Fibroblast of the aortic adventitia (primary cell): ENCODE measurements around the gene MARCHF2. TPM values are rescaled to one million over a fixed set of nuclear protein-coding genes. Genes with fewer than 3 reads are reported as not detected.

Source experiments
- DNase-seq: peaks from one replicate; pipeline ENCODE4 v3.0.0-alpha.2; 2010; ENCODE audit warnings: low read depth
- H3K4me3 ChIP-seq: 2 replicates; pipeline ENCODE4 v1.5.1; 2011; ENCODE audit warnings: low read depth, mild to moderate bottlenecking, control low read depth, low read length, moderate library complexity
- total RNA-seq: library from RNA; depleted of rRNA; stranded (reverse); fragments of >200 nt; gene quantifications from 2 replicates; pipeline ENCODE4 v1.2.3, GENCODE V29; 2012; ENCODE audit warnings: low replicate concordance
- TF ChIP-seq, protein P1 (sequence below): IDR thresholded peaks from 2 replicates; pipeline ENCODE4 v1.5.1; 2011; ENCODE audit warnings: mild to moderate bottlenecking, low read length, control low read depth, inconsistent platforms; ENCODE audit not compliant: insufficient read depth

MARCHF2 gene
- total RNA-seq, 1 donor = 68.2 TPM

DNA sequence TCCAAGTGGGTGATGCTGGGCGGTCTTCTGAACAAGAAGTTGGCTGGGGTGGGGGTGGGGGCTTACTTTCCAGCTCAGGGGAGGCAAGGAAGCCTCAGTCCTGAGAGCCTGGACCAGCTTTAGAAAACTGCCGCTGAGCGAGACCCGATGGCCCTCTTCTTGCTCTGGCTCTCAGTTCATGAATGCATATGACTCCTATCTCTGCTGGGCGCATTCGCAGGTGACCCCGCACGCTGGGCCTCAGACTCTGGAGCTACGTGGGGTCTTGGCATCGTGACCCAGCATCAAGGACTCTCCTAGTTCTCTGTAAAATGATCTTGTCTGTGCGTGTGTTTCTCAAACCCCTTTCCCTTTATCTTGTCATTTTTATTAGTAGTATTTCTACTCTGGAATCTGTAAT is 69.6 kb downstream of the MARCHF2 start:
- H3K4me3 ChIP-seq = no peak overlapping the region
- no peak for DNase-seq

DNA sequence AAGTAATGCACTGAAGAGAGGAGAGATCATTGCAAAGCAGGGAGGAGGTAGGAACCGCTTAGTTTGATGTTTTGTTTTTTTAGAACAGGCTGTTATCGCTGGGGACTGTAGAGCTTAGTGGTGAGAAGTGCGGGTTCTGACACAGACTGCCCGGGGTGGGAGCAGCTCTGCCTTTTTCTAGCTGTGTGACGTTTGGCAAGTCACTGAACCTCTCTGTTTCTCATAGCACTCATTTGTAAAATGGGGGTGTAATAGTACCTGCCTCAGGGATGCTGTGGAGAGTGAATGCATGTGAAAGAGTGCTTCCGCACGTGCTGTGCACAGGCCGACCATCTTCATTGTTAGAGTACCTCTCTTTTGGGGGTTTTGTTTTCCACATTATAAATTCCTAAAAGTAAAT is 70.1 kb downstream of the MARCHF2 start:
- H3K4me3 ChIP-seq = no peak overlapping the region
- TF ChIP-seq, protein P1, sequence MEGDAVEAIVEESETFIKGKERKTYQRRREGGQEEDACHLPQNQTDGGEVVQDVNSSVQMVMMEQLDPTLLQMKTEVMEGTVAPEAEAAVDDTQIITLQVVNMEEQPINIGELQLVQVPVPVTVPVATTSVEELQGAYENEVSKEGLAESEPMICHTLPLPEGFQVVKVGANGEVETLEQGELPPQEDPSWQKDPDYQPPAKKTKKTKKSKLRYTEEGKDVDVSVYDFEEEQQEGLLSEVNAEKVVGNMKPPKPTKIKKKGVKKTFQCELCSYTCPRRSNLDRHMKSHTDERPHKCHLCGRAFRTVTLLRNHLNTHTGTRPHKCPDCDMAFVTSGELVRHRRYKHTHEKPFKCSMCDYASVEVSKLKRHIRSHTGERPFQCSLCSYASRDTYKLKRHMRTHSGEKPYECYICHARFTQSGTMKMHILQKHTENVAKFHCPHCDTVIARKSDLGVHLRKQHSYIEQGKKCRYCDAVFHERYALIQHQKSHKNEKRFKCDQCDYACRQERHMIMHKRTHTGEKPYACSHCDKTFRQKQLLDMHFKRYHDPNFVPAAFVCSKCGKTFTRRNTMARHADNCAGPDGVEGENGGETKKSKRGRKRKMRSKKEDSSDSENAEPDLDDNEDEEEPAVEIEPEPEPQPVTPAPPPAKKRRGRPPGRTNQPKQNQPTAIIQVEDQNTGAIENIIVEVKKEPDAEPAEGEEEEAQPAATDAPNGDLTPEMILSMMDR = no peak
- DNase-seq = no peak

More for the DNA sequence above, 69.6 kb downstream of the MARCHF2 start:
- TF ChIP-seq, protein P1 = no peak

DNA sequence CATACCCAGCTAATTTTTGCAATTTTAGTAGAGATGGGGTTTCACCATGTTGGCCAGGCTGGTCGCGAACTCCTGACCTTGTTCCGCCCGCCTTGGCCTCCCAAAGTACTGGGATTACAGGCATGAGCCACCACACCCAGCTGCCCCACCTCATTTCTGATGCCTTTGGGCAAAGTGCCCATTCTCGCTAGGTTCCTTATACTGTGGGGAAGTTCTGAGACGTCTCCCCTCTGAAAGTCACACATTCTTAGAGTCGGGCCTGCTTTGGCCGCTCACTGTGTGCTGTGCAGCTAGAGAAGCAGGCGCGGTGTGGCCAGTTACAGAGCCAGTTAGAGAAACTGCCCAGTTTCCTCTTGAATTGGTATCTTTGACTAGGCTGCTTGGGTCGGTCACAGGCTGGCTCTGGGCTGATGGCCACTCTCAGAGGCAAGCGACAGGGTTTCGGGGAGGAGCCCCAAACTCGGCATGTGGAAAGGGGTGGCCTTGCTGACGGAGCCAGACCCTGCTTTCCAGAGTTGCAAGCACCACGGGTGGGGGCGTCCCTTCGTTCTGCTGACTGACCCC is 71.3 kb downstream of the MARCHF2 start:
- H3K4me3 ChIP-seq = no peak overlapping the region
- TF ChIP-seq, protein P1 = no peak
- no peak for DNase-seq

DNA sequence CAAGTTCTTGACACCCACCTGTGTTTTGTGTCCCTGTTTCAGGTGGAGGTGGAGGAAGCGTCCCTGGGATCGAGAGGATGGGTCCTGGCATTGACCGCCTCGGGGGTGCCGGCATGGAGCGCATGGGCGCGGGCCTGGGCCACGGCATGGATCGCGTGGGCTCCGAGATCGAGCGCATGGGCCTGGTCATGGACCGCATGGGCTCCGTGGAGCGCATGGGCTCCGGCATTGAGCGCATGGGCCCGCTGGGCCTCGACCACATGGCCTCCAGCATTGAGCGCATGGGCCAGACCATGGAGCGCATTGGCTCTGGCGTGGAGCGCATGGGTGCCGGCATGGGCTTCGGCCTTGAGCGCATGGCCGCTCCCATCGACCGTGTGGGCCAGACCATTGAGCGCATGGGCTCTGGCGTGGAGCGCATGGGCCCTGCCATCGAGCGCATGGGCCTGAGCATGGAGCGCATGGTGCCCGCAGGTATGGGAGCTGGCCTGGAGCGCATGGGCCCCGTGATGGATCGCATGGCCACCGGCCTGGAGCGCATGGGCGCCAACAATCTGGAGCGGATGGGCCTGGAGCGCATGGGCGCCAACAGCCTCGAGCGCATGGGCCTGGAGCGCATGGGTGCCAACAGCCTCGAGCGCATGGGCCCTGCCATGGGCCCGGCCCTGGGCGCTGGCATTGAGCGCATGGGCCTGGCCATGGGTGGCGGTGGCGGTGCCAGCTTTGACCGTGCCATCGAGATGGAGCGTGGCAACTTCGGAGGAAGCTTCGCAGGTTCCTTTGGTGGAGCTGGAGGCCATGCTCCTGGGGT is 72.7 kb downstream of the MARCHF2 start:
- TF ChIP-seq, protein P1 = no peak
- no peak for DNase-seq
- no peak overlapping the region for H3K4me3 ChIP-seq

DNA sequence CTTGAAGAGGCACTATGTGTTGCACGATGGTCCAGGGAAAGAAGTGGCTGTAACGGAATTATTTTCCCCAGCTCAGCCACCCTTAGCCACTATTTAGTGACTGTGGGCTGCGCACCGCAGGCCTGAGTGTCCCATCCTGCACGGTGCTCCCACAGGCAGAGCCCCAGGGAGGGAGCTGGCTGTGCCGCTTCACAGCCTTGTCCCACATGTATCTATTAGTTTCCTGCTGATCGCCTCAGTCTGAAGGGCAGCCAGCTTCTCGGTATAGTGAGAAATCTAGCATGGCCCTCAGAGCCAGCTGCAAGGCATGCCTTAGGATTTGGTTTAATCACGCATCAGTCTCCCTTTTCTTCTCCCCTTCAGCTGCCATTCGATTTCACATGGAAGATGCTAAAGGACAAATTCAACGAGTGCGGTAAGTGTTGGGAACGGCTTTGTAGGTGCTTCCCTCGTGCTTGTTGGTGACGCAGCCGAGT is 73.6 kb downstream of the MARCHF2 start:
- TF ChIP-seq, protein P1 = no peak
- DNase-seq = no peak
- no peak overlapping the region for H3K4me3 ChIP-seq

DNA sequence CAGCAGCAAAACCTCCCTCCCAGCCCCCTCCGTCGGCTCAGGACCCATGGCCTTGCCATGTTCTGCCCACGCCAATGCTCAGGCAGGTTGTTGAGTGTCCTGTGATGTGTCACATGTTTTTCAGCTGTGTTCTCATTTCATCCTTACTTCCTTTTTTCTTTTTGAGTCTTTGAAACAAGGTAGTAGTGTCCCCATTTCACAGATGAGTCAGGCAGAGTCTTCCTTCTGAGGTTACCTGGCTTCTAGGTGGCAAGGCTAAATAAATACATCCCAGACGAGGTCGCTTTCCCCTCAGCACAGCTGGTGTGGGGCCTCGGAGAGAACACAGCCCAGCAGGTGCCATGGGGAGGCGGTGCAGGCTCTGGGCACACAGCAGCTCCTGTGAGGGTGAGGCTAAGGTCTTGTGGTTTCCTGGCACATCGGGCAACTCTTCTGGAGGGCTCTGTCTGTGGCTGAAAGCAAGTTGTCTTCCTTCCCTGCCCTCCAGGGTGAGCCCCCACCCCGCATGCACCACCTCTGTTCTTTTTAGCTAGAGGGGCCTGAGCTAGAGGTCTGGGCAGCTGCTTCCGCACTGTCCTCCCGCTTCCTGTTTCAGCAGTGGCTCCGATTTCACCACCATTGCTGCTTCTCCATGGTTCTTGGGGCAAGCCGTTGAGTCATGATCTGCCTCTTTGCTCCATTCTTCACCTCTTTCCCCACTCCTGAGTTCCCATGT is 74.2 kb downstream of the MARCHF2 start:
- no peak overlapping the region for H3K4me3 ChIP-seq
- DNase-seq = no peak
- TF ChIP-seq, protein P1 = no peak
